Bronchial epithelial cell (primary cell): ENCODE measurements around the gene SKP1. TPM values are rescaled to one million over a fixed set of nuclear protein-coding genes. Genes with fewer than 3 reads are reported as not detected.
A peak's percentile ranks its signal among the peaks of the same experiment; 100 is the strongest.

Experiments used
- DNase-seq: peaks from one replicate; pipeline ENCODE4 v3.0.0-alpha.2; 2010; ENCODE audit warnings: low read depth
- FAIRE-seq: peaks from 2 replicates; lab custom pipeline; 2011; peaks lifted over from hg19 to GRCh38; lab: Jason Lieb, UNC
- H3K27me3 ChIP-seq: 2 replicates; pipeline ENCODE4 v1.5.1; 2011; ENCODE audit warnings: low read length; ENCODE audit not compliant: control insufficient read depth, insufficient read depth
- H3K36me3 ChIP-seq: 2 replicates; pipeline ENCODE4 v1.5.1; 2011; ENCODE audit warnings: low read length; ENCODE audit not compliant: control insufficient read depth, insufficient read depth
- H3K4me3 ChIP-seq: 2 replicates; pipeline ENCODE4 v1.5.1; 2011; ENCODE audit warnings: mild to moderate bottlenecking, low read depth, low read length, control low read depth
- CTCF ChIP-seq: IDR thresholded peaks from 2 replicates; pipeline ENCODE4 v1.5.1; 2011; ENCODE audit warnings: mild to moderate bottlenecking, moderate library complexity, low read length, control low read depth, inconsistent platforms; ENCODE audit not compliant: insufficient read depth, severe bottlenecking
- total RNA-seq: library from RNA; depleted of rRNA; stranded (reverse); fragments of >200 nt; gene quantifications from 2 replicates; pipeline ENCODE4 v1.2.1, GENCODE V29; 2014

SKP1 gene
- total RNA-seq, 1 donor from 2014 or later, result 157 TPM

GRCh38 chr5:134129411-134130238 is 47.1 kb downstream of the SKP1 start:
- H3K36me3 ChIP-seq, result peaks cover 2% of the 10 kb centered on the region
- H3K4me3 ChIP-seq, result no peak overlapping the region
- no peak for TF ChIP-seq CTCF
- DNase-seq (no peak), FAIRE-seq (no peak)
- no peaks in the 10 kb centered on the region for H3K27me3 ChIP-seq

- Histone ChIP-seq H3K27me3 (no peaks in the 10 kb centered on the region), H3K4me3 (no peak overlapping the region), H3K36me3 (no peaks in the 10 kb centered on the region)
- DNase-seq (no peak), FAIRE-seq (no peak)
- no peak for TF ChIP-seq CTCF
Observed at GRCh38 chr5:134128648-134128995, 48.1 kb downstream of the SKP1 start.

GRCh38 chr5:134127988-134128647 is 48.6 kb downstream of the SKP1 start:
- H3K27me3 ChIP-seq, result no peaks in the 10 kb centered on the region
- no peak overlapping the region for H3K4me3 ChIP-seq
- FAIRE-seq, result no peak
- no peak for DNase-seq
- TF ChIP-seq CTCF, result no peak
- no peaks in the 10 kb centered on the region for H3K36me3 ChIP-seq

GRCh38 chr5:134127376-134127861 is 49.3 kb downstream of the SKP1 start:
- H3K4me3 ChIP-seq, result no peak overlapping the region
- no peaks in the 10 kb centered on the region for H3K27me3 ChIP-seq
- FAIRE-seq (no peak), DNase-seq (peak; percentile 47)
- no peak for TF ChIP-seq CTCF
- H3K36me3 ChIP-seq, result no peaks in the 10 kb centered on the region

GRCh38 chr5:134125039-134126015 is 51.4 kb downstream of the SKP1 start:
- peak; percentile 63 for DNase-seq
- no peaks in the 10 kb centered on the region for H3K27me3 ChIP-seq
- no peak overlapping the region for H3K4me3 ChIP-seq
- H3K36me3 ChIP-seq, result no peaks in the 10 kb centered on the region
- no peak for TF ChIP-seq CTCF
- FAIRE-seq, result no peak
